Measurements from ENCODE around the gene TNKS1BP1.
A peak's percentile ranks its signal among the peaks of the same experiment; 100 is the strongest.

TNKS1BP1 gene

DNA sequence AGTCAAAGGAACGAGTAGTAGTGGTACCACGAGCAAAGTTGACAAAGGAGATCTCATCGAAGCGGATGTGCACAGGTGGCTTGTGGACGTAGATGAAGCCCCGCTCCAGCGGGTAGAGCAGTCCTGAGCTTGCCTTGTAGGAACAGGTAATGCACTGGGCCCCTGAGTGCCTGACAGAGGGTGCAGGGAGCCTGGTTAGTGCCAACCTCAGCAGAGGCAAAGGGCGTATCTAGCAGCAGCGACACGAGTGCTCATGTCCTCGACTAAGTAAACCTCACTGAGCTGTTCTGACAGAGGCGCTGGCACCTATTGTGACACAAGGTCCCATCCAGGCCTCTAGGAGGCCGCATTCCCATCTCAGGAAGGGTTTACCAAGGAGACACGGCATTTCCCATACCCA lies 7.0 kb upstream of the TNKS1BP1 start:
- no peak overlapping the region for H3K4me3 ChIP-seq (ENCODE audit: low read length)
- no peak for DNase-seq (ENCODE audit: low read depth)
- no peak for TF ChIP-seq CTCF (conservative IDR thresholded peaks at IDR 0.05; ENCODE audit: low read depth, low read length)

GRCh38 chr11:57330029-57330428 lies 5.3 kb upstream of the TNKS1BP1 start:
- no peak for TF ChIP-seq CTCF (conservative IDR thresholded peaks at IDR 0.05; ENCODE audit: low read depth, low read length)
- no peak for DNase-seq (ENCODE audit: low read depth)
- H3K4me3 ChIP-seq (ENCODE audit: low read length) = no peak overlapping the region

DNA sequence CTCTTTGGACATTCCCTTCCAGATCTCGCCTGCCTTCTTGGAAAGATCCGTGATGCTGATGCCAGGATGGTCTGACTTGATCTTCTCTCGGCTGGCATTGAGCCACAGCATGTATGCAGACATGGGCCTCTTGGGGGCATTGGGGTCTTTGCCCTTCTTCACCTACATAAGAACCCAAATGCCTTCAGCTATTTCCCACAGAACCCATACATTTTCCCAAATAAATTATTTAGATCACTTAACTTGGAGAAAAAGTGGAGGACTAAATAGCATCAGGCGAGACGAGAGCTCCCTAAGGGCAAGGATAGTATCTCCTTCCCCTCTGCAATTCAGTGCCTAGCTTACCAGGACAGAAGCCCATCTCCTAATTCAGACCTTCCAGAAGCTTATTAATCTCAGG lies 3.0 kb upstream of the TNKS1BP1 start:
- H3K4me3 ChIP-seq (ENCODE audit: low read length) = no peak overlapping the region
- no peak for DNase-seq (ENCODE audit: low read depth)
- TF ChIP-seq CTCF (conservative IDR thresholded peaks at IDR 0.05; ENCODE audit: low read depth, low read length) = no peak

- no peak for DNase-seq (ENCODE audit: low read depth)
- no peak for TF ChIP-seq CTCF (conservative IDR thresholded peaks at IDR 0.05; ENCODE audit: low read depth, low read length)
- H3K4me3 ChIP-seq (ENCODE audit: low read length) = peak overlapping the region; percentile 85
Measured at GRCh38 chr11:57325735-57326048, 940 bp upstream of the TNKS1BP1 start.

GRCh38 chr11:57324154-57324885 lies 432 bp downstream of the TNKS1BP1 start:
- H3K4me3 ChIP-seq (ENCODE audit: low read length) = peak overlapping the region; percentile 85
- DNase-seq (ENCODE audit: low read depth) = no peak
- TF ChIP-seq CTCF (conservative IDR thresholded peaks at IDR 0.05; ENCODE audit: low read depth, low read length) = no peak

DNA sequence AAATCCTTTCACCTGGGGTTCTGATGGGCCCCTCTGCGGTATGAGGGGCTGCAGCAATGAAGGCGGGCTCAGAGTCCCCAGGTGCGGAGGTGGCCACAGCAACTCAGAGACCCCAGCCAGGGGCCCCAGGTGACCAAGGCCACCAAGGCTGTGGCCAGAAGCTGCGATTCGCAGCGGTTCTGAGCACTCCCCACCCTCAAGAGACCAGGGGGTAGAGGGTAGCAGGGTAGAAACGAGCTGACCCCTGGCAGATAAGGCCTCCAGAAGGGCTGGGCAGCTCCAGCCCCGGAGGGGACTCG lies 948 bp downstream of the TNKS1BP1 start:
- no peak for DNase-seq (ENCODE audit: low read depth)
- peak overlapping the region; percentile 85 for H3K4me3 ChIP-seq (ENCODE audit: low read length)
- no peak for TF ChIP-seq CTCF (conservative IDR thresholded peaks at IDR 0.05; ENCODE audit: low read depth, low read length)

- DNase-seq (ENCODE audit: low read depth) = no peak
- H3K4me3 ChIP-seq (ENCODE audit: low read length) = peak overlapping the region; percentile 85
- peak; percentile 19 for TF ChIP-seq CTCF (conservative IDR thresholded peaks at IDR 0.05; ENCODE audit: low read depth, low read length)
Measured at GRCh38 chr11:57323167-57323854, 1.4 kb downstream of the TNKS1BP1 start.
